Lung (tissue), 12 donors: ENCODE measurements around the gene ARL17B. TPM values are rescaled to one million over a fixed set of nuclear protein-coding genes. Genes with fewer than 3 reads are reported as not detected.
"Not testable (repeated sequence)": the region's sequence is repeated elsewhere in the genome, so short reads cannot be mapped to it uniquely, and the experiment has no call there.

ENCODE experiments used
- ATAC-seq: fragments of 200-7000 bp; cut with Tn5 transposase; one replicate; pipeline ENCODE4 v1.9.1; 2020; ENCODE audit warnings: moderate number of reproducible peaks; ENCODE audit not compliant: insufficient read depth, low FRiP score
- DNase-seq, 3 donors: peaks; one replicate each; pipeline ENCODE4 v3.0.0-alpha.2; 2013 to 2017
- H3K27ac ChIP-seq, 2 donors: one replicate each; pipeline ENCODE4 v1.5.1; 2013; ENCODE audit warnings: mild to moderate bottlenecking in 2 of 2, moderate library complexity in 2 of 2, control low read depth in 1 of 2, inconsistent platforms in 1 of 2, low read depth in 1 of 2, low read length in 1 of 2
- H3K27me3 ChIP-seq, 3 donors: one replicate each; pipeline ENCODE4 v1.5.1; 2013; ENCODE audit warnings: low read length in 2 of 3; ENCODE audit not compliant: control insufficient read depth in 3 of 3, insufficient read depth in 3 of 3
- H3K36me3 ChIP-seq, 4 donors: one replicate each; pipeline ENCODE4 v1.5.1; 2013; ENCODE audit warnings: low read length in 4 of 4, mild to moderate bottlenecking in 1 of 4, moderate library complexity in 1 of 4; ENCODE audit not compliant: control insufficient read depth in 4 of 4, insufficient read depth in 4 of 4
- H3K4me1 ChIP-seq, 5 donors: one replicate each; pipeline ENCODE4 v1.5.1; 2013; ENCODE audit warnings: low read length in 5 of 5, mild to moderate bottlenecking in 2 of 5, moderate library complexity in 1 of 5; ENCODE audit not compliant: control insufficient read depth in 5 of 5, insufficient read depth in 5 of 5
- H3K4me3 ChIP-seq: one replicate; pipeline ENCODE4 v1.5.1; 2013; ENCODE audit warnings: mild to moderate bottlenecking, control low read depth, moderate library complexity
- H3K9ac ChIP-seq, 2 donors: one replicate each; pipeline ENCODE4 v1.5.1; 2013; ENCODE audit warnings: low read length in 2 of 2, control low read depth in 1 of 2; ENCODE audit not compliant: insufficient read depth in 1 of 2
- H3K9me3 ChIP-seq, 4 donors: one replicate each; pipeline ENCODE4 v1.5.1; 2013; ENCODE audit warnings: low read length in 3 of 4, mild to moderate bottlenecking in 1 of 4, moderate library complexity in 1 of 4; ENCODE audit not compliant: control insufficient read depth in 4 of 4, insufficient read depth in 3 of 4
- CTCF ChIP-seq: IDR thresholded peaks from 2 replicates; pipeline ENCODE4 v1.5.1; 2012; ENCODE audit warnings: mild to moderate bottlenecking; ENCODE audit errors: control extremely low read depth, extremely low read depth
- WGBS, 2 donors: extraction: QIAGEN DNeasy Blood & Tissue Kit; methylation state at CpG; one replicate each; pipeline ENCODE4 v1.1.7; 2013; 5-methylcytosine and 5-hydroxymethylcytosine counted together
- polyA plus RNA-seq, 2 donors: library from polyadenylated mRNA; stranded (reverse); fragments of 200-250 nt; gene quantifications; one replicate each; pipeline ENCODE4 v1.2.1, GENCODE V29; 2013
- total RNA-seq, 2 donors: library from RNA; depleted of rRNA in 1 of 2; stranded (reverse); fragments of >200 nt in 1 of 2; gene quantifications; one replicate each; pipeline ENCODE4 v1.2.1, GENCODE V29; 2014 to 2021
- donor health status: control.
- donor health status: control.
- donor health status: Bipolar disorder and iron deficiency.
- donor health status: healthy.
- donor health status: DM: yes; HTN: yes; CAD: no.

Gene ARL17B
- total and polyA plus RNA-seq, 4 donors, result 6.7 to 24.7 (median 12.4) TPM

- no peak for DNase-seq
- ATAC-seq, result no peak
- Histone ChIP-seq H3K36me3 (no peaks in the 10 kb centered on the region), H3K4me1 (peaks cover 0 to 8% (median 0%) of the 10 kb centered on the region in 5 donors), H3K4me3 (no peak overlapping the region), H3K9ac (no peak overlapping the region), H3K9me3 (no peaks in the 10 kb centered on the region), H3K27me3 (peaks cover 0 to 13% (median 0%) of the 10 kb centered on the region in 3 donors), H3K27ac (no peak overlapping the region)
- TF ChIP-seq CTCF, result no peak
- 93 to 94% methylated on average over 8 of the region's 8 CpGs for WGBS, 2 donors
These were observed 99.3 kb downstream of the ARL17B start for GRCh38 chr17:46262271-46262670.

- WGBS, 2 donors, result 5% methylated on average over 38 to 41 of the region's 62 CpGs
- H3K9me3 ChIP-seq, H3K36me3 ChIP-seq, H3K9ac ChIP-seq, H3K4me3 ChIP-seq, H3K4me1 ChIP-seq, H3K27me3 ChIP-seq, H3K27ac ChIP-seq: not testable (repeated sequence)
- DNase-seq (peak in 1 of 3 donors; percentile 4), ATAC-seq (peak; percentile 63)
These were observed 101.5 kb downstream of the ARL17B start for GRCh38 chr17:46259845-46260661.

- not testable (repeated sequence) for DNase-seq, H3K36me3 ChIP-seq, H3K27me3 ChIP-seq, H3K9ac ChIP-seq, H3K9me3 ChIP-seq, H3K4me1 ChIP-seq, H3K27ac ChIP-seq, H3K4me3 ChIP-seq, ATAC-seq
- WGBS, 2 donors, result 86 to 97% methylated on average over 1 of the region's 1 CpG
These were observed 105.2 kb downstream of the ARL17B start for GRCh38 chr17:46256369-46256768.

GRCh38 chr17:46254215-46254614 is 107.4 kb downstream of the ARL17B start:
- WGBS, 2 donors, result 96 to 99% methylated on average over 3 to 5 of the region's 6 CpGs
- H3K36me3 ChIP-seq, DNase-seq, H3K27me3 ChIP-seq, ATAC-seq, H3K9me3 ChIP-seq, H3K27ac ChIP-seq, H3K4me1 ChIP-seq, H3K9ac ChIP-seq, H3K4me3 ChIP-seq: not testable (repeated sequence)

GRCh38 chr17:46253722-46254121 is 107.8 kb downstream of the ARL17B start:
- not testable (repeated sequence) for H3K4me1 ChIP-seq, H3K36me3 ChIP-seq, H3K9ac ChIP-seq, H3K27ac ChIP-seq, H3K4me3 ChIP-seq, H3K9me3 ChIP-seq, H3K27me3 ChIP-seq
- DNase-seq (peak in 1 of 3 donors; percentile 2), ATAC-seq (peak; percentile 83)
- TF ChIP-seq CTCF, result peak; percentile 64
- 30 to 38% methylated on average over 8 of the region's 8 CpGs for WGBS, 2 donors

GRCh38 chr17:46252804-46253203 is 108.8 kb downstream of the ARL17B start:
- H3K27ac ChIP-seq, H3K36me3 ChIP-seq, DNase-seq, H3K9ac ChIP-seq, H3K9me3 ChIP-seq, H3K4me3 ChIP-seq, H3K27me3 ChIP-seq, ATAC-seq, H3K4me1 ChIP-seq: not testable (repeated sequence)
- WGBS, 2 donors, result 91 to 96% methylated on average over 11 to 22 of the region's 31 CpGs

GRCh38 chr17:46249153-46249552 is 112.4 kb downstream of the ARL17B start:
- not testable (repeated sequence) for H3K9me3 ChIP-seq, H3K27me3 ChIP-seq, H3K36me3 ChIP-seq, DNase-seq, H3K4me1 ChIP-seq, H3K4me3 ChIP-seq, ATAC-seq, H3K9ac ChIP-seq, H3K27ac ChIP-seq
- 87 to 89% methylated on average over 3 of the region's 3 CpGs for WGBS, 2 donors
